Central memory CD4-positive, alpha-beta T cell (primary cell): ENCODE measurements around the gene IRX4.
"Not testable (repeated sequence)": the region's sequence is repeated elsewhere in the genome, so short reads cannot be mapped to it uniquely, and the experiment has no call there.

Experiments used
- DNase-seq: peaks from one replicate; pipeline ENCODE4 v3.0.0; 2022

Gene IRX4

GRCh38 chr5:1877103-1878049 lies 5.3 kb downstream of the IRX4 start:
- DNase-seq = no peak

DNA sequence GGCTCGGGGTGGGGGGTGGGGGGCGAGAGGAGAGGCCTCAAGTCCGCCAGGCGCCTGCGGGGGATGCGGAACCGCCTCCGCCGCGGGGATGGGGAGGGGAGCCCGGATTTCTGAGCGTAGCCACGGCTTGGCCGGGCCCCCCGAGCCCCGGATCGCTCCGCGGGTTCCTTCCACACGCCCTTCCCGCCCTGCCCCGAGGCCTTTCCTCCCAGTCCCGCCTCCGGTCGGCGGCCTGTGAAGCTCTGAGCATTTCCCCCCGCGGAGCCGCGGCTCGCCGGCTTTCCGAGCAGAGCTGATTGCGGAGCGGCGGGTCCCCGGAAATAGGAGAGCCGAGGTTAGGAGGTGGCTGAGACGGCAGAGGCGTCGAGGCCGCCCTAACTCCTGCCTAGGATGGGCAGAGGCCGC lies 6.1 kb downstream of the IRX4 start:
- no peak for DNase-seq

GRCh38 chr5:1875843-1876659 lies 6.7 kb downstream of the IRX4 start:
- DNase-seq = no peak

- DNase-seq = no peak
Measured at GRCh38 chr5:1875281-1875842, 7.4 kb downstream of the IRX4 start.

DNA sequence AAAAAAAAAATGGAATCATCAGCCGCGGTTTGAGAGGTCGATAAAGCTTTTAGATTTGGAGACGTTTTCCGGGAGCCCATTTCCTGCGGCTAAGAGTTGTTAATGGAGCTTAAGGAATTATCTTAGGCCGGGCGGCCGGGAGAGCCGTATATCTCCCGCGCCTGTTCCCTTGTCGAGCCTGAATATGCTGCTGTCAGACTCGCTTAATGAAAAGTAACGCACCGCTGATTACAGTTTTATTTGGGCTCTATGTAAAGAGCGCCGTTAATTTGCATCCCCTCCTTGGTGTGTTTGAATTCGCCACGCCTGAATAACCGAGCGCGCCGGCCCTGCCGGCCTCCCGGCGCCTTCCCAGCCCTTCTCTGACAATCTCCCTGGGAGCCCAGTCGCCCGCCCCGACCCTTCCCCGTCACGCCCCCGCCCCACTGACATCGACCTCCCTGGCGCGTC lies 7.9 kb downstream of the IRX4 start:
- DNase-seq = no peak

DNA sequence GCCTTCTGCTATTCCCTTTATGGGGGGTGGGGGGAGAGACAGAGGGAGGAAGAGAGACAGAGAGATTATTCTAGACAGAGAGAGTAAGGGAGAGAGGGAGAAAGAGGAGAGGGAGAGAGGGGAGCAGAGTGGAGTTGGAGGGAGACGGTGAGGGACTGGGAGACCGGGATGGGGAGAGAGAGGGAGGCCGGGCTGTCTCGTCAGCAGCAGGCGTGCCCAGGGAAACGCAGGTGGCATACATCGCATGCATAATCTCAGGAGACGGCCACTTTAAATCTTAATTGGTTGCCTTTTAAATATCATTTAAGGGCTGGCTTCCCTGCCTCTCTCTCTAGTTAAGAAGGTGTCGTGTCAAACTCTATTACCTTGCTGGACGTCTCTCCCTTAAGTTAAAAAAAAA lies 8.4 kb downstream of the IRX4 start:
- DNase-seq = no peak

DNA sequence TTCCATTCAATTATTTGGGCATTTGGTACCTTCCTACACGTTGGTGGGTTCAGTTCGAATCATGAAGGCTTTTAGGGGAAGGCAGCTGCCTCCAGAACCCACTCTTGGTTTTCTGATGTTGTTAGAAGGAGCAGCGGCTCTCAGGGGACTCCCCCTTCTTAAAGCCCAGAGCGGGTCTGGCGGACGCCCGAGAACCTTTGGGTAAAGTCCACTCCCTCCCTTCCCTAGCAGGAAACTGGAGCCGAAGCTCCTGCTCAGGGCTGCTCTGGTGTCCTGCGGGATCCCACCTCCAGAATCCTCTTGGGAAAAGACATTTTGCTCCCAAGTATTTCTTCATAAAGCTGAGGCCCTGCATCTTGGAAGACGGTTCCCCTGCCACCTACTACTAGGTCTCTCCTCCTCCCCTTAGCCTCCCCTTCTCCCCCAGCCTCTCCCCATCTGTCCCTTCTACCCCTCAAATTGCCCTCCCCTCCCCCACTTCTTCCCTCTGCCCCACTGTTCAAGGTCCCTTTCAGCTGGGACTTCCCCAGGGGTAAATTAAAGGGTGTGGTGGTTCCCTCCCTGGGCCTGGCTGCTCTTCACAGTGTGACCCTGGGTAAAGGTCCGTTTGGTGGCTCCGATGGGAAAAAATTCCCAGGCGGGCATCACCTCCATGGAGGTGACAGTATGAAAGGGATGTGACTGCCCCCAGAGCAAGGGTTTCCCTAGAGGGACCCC lies 9.3 kb downstream of the IRX4 start:
- no peak for DNase-seq

GRCh38 chr5:1871441-1871840 lies 11.3 kb downstream of the IRX4 start:
- DNase-seq = no peak

DNA sequence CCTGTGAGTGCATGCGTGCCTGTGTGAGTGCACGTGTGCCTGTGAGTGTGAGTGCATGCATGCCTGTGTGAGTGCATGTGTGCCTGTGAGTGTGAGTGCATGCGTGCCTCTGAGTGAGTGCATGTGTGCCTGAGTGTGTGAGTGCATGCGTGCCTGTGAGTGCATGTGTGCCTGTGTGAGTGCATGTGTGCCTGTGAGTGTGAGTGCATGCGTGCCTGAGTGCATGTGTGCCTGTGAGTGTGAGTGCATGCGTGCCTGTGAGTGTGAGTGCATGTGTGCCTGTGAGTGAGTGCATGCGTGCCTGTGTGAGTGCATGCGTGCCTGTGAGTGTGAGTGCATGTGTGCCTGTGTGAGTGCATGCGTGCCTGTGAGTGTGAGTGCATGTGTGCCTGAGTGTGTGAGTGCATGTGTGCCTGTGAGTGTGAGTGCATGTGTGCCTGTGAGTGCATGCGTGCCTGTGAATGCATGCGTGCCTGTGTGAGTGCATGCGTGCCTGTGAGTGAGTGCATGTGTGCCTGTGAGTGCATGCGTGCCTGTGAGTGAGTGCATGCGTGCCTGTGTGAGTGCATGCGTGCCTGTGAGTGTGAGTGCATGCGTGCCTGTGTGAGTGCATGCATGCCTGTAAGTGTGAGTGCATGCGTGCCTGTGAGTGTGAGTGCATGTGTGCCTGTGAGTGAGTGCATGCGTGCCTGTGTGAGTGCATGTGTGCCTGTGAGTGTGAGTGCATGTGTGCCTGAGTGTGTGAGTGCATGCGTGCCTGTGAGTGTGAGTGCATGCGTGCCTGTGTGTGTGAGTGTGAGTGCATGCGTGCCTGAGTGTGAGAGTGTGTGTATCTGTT lies 12.1 kb downstream of the IRX4 start:
- DNase-seq = not testable (repeated sequence)

GRCh38 chr5:1868886-1869475 lies 13.7 kb downstream of the IRX4 start:
- DNase-seq = no peak

DNA sequence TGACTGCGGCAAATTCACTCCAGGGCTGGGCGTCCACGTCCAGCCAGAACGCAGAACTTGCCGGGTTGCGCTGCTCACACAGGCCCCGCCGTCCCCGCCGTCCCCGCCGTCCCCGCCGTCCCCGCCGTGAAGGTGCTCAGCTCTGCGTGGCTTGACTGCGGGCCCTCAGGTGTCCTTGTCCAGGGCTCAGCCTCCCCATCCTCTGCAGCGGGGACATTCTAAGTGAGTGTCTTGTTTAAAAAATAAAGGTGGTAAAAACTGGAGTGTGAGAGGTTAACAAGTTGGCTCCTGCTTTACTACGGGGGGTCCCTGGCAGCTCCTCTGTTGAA lies 14.9 kb downstream of the IRX4 start:
- DNase-seq = no peak

- no peak for DNase-seq
Measured at GRCh38 chr5:1867114-1867814, 15.5 kb downstream of the IRX4 start.

GRCh38 chr5:1865948-1866347 lies 16.8 kb downstream of the IRX4 start:
- DNase-seq = no peak

DNA sequence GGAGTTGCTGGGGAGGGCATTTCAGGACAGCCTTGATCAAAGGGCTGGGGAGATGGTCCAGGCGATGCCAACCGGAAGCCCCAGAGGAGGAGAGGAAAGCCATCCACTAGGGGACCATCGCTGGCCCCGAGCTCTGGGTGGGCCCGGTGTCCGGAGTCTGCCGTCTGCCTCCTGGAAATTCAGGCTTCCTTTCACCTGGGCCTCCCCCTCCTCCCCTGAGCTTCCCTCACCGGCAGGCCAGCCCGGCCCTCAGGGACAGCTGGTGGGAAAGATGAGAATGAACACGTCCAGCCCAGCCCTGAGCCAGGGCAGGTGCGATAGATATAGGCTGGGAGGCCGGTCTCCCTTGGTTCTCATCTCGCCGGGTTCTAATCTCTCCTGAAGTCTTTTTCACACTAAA lies 17.2 kb downstream of the IRX4 start:
- DNase-seq = no peak

GRCh38 chr5:1864896-1865440 lies 17.8 kb downstream of the IRX4 start:
- DNase-seq = no peak

DNA sequence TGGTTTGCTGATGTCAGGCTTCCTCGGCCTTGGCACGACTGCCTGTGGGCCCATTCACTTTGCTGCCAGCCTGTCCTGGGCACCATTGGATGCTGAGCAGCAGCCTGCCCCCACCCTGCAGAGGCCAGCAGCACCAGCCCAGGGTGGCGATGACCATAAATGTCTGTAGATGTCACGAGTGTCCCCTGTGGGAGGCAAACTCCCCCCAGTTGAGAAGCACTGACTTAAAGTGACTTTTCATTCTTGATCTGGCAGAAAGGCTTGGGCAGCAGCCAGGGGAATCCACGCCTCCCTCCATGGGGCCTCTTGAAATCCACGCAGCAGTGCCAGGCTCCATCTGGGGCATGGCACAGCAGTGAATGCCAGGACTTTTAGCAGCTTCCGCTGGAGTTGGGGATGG lies 21.8 kb downstream of the IRX4 start:
- no peak for DNase-seq

DNA sequence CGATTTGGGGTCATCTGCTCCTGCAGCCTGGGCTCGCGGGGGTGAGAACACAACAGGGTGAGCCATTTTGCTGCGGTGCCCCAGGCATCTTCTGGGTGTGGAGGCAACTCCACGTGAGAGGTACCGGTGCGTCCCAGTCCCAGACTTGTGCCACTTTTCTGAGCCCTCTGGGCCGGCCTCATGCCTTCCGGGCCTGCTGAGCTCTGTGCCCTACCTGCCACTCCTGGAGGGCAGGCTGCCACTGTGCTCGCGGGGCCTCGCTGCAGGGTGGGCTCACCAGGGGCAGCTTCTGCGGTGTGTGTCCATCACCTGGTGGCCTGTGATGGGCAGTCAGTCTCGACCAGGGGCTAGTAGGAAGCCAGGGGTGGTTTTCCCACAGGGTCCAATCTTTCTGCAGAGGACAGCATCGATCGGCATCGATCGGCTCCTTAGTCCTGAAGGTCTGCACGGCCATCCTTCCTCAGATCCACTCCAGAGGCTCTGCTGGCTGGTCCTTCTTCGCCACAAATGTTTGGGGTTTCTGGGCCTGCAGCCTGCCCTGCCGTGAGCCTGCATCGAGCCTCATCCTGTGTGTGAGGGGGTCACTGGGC lies 22.6 kb downstream of the IRX4 start:
- DNase-seq = no peak

GRCh38 chr5:1859099-1859498 lies 23.6 kb downstream of the IRX4 start:
- DNase-seq = no peak

DNA sequence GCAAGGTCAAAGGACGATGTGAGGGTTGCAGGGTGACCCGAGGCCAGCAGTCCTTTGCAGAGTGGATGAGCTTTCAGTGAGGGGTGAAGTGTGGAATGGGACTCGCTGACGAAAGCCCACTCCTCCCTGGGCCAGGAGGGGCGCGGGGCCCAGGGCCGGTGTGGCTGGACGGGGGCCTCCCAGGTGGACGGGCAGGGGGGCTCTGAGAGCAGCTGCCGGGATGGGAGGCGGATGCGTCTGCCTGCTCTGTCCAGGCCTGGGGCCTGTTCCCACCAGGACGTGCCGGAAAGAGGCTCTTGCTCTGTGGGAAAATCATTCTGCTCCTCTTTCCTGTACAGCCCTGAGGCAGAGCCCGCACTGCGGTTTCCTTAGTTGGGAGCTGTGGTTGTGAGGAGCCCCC lies 24.3 kb downstream of the IRX4 start:
- no peak for DNase-seq

DNA sequence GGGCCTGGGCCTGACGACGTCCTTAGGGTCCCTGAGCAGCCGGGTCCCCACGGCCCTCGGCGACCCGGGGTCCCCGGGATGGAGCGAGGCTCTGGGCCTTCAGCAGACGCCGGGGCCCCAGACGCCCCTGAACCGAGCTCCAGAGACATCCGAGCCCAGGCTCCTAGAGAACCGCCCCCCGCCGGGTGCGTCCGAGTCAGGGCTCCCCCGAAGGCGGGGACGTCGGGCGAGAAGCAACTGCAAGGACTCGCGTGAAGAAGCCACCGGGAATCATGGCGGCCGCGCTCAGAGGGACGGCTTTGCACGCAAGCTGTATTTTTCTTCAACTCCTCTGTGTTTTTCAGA lies 25.5 kb downstream of the IRX4 start:
- no peak for DNase-seq
